Stimulated activated CD8-positive, alpha-beta memory T cell treated with anti-CD3 and anti-CD28 coated beads, Interleukin-2, amount 100 ng/mL, for 48 hours (primary cell): ENCODE results near the gene SPRED2.
A peak's percentile ranks its signal among the peaks of the same experiment; 100 is the strongest.

ENCODE experiments used
- DNase-seq, 2 donors: peaks; one replicate each; pipeline ENCODE4 v3.0.0-alpha.2; 2020; ENCODE audit warnings: low read depth in 2 of 2

Gene SPRED2

DNA sequence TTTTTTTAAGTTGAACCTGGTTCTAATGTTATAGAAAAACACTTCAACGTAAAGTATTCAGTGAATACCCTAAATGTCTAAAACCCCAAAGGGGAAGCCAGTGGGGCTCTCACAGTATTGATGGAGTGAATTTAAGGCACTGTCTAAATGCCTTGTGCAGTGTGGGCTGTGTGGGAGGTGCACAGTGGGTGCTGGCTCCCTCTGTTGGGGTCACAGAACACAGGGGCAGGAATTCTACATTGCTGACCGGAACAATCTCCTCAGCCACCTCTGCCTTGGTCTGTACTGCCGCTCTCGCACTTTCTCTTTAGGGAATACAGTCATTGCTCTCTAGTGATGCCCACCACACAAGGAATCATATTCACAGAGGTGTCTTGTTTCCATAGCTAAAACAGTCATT lies 45.4 kb downstream of the SPRED2 start:
- no peak for DNase-seq

DNA sequence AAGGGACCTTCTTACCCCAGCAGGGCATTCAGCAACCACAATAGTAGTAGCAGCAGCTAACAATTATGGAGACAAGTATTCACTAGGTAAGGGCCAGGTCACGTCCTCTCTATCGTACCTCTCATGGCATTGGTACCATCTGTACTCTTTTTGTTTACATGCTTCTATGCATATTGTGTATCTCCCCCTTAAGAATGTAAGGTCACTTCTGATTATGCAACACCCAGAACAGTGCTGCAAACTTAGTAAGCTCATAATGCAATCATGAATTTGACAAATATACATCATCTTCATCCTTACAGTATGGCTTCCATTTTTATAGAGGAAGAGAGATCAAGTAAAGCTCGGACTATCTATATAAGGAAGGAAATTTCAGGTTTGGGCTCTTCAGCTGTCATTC lies 46.1 kb downstream of the SPRED2 start:
- DNase-seq: no peak

- no peak for DNase-seq
These were observed 48.6 kb downstream of the SPRED2 start for GRCh38 chr2:65383541-65384488.

DNA sequence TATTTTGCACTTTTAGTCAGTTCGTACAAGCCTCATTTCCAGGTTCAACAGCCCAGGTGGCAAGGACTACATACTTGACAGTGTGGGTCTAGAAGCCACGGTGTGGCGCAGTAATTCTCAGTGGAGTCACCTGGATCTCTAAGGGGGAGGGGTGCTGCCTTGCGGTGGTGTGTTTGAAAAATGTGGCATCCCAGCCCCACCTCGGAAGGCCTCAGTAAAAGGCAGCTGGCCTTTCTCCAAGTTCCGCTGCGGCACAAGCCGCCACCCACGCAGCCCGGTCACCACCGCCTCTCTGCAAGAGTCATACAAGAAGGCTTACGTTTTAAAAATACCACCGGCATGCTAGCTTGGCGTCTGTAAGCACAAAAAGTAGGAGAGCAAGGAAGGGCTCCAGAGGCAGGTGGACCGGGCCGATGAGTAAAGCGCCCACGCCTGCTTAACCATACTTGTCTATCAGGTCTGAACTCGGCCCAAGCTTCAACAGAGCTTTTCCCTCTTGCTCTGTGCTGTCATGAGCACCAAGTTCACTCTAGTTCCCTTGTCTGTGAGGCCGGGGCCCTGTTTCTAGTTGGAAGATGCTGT lies 49.5 kb downstream of the SPRED2 start:
- DNase-seq: peak; percentile 86 to 88

- DNase-seq: no peak
These were observed 50.1 kb downstream of the SPRED2 start for GRCh38 chr2:65382323-65382722.

- no peak for DNase-seq
These were observed 50.8 kb downstream of the SPRED2 start for GRCh38 chr2:65381607-65382051.

DNA sequence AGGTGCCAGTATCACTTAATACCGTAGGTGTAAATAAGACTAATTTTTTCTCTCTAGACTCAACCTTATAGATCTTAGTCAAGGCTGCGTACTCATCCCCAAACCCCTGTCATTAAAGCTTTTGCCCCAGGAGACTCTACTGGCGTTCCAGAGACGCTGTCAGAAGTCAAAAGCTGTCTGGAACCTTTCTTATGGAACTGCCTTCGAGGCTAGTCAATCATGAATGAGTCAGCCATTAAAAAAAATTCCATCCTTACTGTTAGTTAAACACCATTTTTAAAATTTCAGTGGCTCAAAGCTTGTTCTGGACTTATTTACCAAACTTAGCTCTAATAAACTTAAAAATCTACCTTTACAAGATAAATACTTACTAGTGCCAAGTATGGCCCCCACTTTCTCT lies 52.1 kb downstream of the SPRED2 start:
- no peak for DNase-seq

GRCh38 chr2:65379721-65380171 lies 52.7 kb downstream of the SPRED2 start:
- no peak for DNase-seq

DNA sequence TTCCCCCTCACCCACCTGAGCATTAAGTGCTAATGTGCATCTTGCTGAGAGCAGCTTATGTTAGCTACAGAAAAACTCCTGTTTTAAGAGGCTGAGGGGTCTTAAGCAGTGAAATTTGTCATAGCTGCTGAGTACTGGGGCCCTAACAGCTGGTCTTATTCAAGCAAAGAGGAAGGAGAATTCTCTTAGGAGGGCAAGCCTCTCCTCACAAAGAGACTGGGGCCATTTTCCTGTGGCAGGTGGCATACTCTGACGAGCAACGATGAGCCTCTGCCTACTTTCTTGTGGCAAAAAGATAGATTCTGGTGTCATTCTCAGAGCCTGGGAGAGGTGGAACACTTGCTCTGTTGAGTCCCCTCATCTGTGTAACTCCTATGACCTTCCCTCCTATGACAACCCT lies 53.2 kb downstream of the SPRED2 start:
- no peak for DNase-seq

- DNase-seq: no peak
These were observed 54.1 kb downstream of the SPRED2 start for GRCh38 chr2:65378290-65378689.

- no peak for DNase-seq
These were observed 54.7 kb downstream of the SPRED2 start for GRCh38 chr2:65377556-65378192.

DNA sequence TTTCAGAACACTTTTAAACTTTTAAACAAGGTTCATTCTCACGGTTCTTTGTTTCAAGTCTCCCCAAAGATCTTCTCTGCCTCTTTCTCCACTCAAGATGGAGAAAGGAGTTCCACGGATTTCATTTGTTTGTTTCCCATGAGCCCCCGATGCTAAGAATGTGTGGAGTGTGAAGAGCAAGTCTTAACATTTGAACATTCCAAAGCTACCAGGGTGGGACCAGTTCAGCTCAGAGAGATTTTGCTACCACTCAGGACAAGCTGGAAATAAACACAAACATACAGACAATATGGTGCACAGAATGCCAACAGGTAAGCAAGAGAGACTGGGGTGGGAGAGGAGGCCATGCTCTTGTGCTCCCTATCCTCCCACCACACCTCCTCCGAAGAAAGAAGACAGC lies 56.7 kb downstream of the SPRED2 start:
- DNase-seq: no peak

- no peak for DNase-seq
These were observed 57.4 kb downstream of the SPRED2 start for GRCh38 chr2:65374999-65375398.

DNA sequence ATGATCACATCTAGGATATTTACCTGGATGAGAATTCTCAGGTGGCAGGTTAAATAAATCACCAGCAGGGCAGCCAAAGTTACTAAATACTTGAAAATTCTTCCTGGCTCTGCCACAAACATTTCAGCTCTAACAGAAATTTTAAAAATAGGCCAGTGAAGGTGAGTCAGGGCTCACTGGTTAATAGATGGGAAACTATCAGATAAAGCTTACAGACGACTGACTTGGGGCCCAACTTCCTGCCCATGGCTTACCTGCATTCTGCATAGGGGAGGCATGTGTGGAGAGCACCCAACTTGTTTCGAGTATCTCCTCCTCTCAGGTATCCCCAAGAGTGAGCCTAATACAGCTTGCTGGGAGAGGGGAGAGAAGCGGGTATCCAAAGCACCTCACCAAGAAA lies 57.8 kb downstream of the SPRED2 start:
- DNase-seq: no peak

- no peak for DNase-seq
These were observed 59.0 kb downstream of the SPRED2 start for GRCh38 chr2:65373365-65373918.

GRCh38 chr2:65372619-65373018 lies 59.8 kb downstream of the SPRED2 start:
- no peak for DNase-seq

- DNase-seq: no peak
These were observed 61.3 kb downstream of the SPRED2 start for GRCh38 chr2:65371074-65371434.

DNA sequence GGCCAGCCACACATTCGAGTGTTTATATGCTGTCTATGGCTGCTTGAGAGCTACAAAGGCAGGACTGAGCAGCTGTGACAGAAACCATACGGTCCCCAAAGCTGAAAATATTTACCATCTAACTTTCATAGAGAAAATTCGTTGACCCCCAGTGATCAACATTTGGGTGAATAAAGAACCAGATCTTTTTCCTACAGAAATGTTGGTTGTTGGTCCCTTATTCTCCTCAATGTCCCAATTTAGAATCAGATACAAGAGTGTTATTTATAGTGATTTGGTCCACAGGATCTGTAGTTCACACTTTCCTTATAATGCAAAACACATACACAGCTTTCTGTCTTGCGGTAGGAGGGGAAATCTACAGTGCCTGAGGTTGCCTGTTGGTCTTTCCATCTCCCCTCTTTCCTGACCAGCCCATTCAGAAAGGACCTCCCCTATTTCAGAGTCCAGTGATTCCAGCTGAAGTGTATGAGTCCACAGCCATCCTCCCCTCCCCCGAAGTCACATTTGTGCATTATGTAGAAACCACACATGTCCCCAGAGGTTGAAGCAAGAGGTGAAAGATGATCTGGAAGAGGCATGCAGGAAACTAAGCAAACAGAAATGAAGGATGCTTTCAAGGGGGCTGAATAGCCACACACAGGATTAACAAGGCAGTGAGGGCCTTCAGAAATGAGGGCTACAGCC lies 61.9 kb downstream of the SPRED2 start:
- no peak for DNase-seq

DNA sequence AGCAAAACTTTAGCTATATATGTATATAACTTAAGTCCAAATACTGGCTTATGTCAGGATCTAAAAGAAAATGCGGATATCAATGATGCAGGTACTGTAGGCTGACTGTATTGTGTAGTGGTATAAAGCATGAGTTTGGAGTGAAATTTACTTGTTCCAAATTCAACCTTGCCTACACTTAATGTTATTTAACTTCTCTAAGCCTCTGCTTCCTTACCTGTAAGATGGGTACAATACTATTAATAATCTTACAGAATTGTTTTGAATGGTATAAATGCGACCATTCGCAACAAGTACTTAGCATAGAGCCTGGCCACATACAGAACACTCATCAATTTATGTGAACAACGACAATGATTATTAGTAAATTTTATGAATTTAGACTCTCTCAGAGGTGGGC lies 62.4 kb downstream of the SPRED2 start:
- DNase-seq: no peak

DNA sequence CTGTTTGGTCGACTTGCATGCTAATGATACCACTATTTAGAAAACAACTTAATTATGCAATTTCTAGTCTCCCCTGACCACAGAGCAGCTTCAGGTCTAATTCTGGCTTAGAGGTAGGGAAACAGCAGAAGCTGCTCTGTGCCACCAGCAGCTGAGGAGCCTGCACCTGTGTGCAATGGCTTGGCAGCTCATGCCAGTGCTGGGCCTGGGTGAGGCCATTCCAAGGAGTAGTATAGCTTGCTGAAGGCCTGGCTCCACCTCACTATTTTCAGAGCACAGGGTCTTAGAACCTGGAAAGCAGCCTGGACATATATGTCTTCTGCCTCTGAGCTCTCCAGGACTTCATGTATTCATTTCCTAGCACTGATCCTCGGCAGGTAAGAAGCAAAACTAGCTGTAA lies 62.8 kb downstream of the SPRED2 start:
- DNase-seq: no peak

GRCh38 chr2:65368468-65368867 lies 63.9 kb downstream of the SPRED2 start:
- no peak for DNase-seq

- no peak for DNase-seq
These were observed 64.9 kb downstream of the SPRED2 start for GRCh38 chr2:65367524-65367923.
